GM23338 (cell line): Measurements from ENCODE around the gene SIRPB2. TPM values are rescaled to one million over a fixed set of nuclear protein-coding genes. Genes with fewer than 3 reads are reported as not detected.

Source experiments
- ATAC-seq: fragments of 200-7000 bp; cut with Tn5 transposase; 3 replicates; pipeline ENCODE4 v1.9.1; 2020
- DNase-seq: peaks from one replicate; pipeline ENCODE4 v3.0.0-alpha.2; 2015; ENCODE audit warnings: low spot score
- H2AFZ ChIP-seq: fragments of 200-600 bp; sonication (generic); 2 replicates; pipeline ENCODE4 v1.8.0; 2016; ENCODE audit warnings: antibody characterized with exemption, mild to moderate bottlenecking, moderate library complexity
- H3F3A ChIP-seq: fragments of 200-600 bp; sonication (generic); replicated peaks from 2 replicates; pipeline ENCODE4 v1.8.0; 2017; ENCODE audit warnings: antibody characterized with exemption, mixed run types, low read depth
- H3K27ac ChIP-seq: fragments of 200-600 bp; sonication (generic); 2 replicates; pipeline ENCODE4 v1.6.1; 2016; ENCODE audit warnings: low read depth
- H3K27me3 ChIP-seq: fragments of 200-600 bp; sonication (generic); 2 replicates; pipeline ENCODE4 v1.8.0; 2016; ENCODE audit warnings: mild to moderate bottlenecking, mixed run types, moderate library complexity; ENCODE audit not compliant: insufficient read depth
- H3K36me3 ChIP-seq: fragments of 200-600 bp; sonication (generic); 2 replicates; pipeline ENCODE4 v1.8.0; 2016; ENCODE audit warnings: mild to moderate bottlenecking; ENCODE audit not compliant: insufficient read depth
- H3K4me1 ChIP-seq: fragments of 200-600 bp; sonication (generic); 2 replicates; pipeline ENCODE4 v1.8.0; 2016; ENCODE audit warnings: mild to moderate bottlenecking, moderate library complexity; ENCODE audit not compliant: insufficient read depth
- H3K4me2 ChIP-seq: fragments of 200-600 bp; sonication (generic); 2 replicates; pipeline ENCODE4 v1.7.1; 2017; ENCODE audit warnings: mixed run types
- H3K4me3 ChIP-seq: fragments of 200-600 bp; sonication (generic); 2 replicates; pipeline ENCODE4 v1.6.1; 2016; ENCODE audit warnings: mixed run types
- H3K79me2 ChIP-seq: fragments of 200-600 bp; sonication (generic); replicated peaks from 2 replicates; pipeline ENCODE4 v1.8.0; 2017; ENCODE audit warnings: mild to moderate bottlenecking; ENCODE audit not compliant: insufficient read depth
- H3K9me2 ChIP-seq: fragments of 200-600 bp; sonication (generic); 2 replicates; pipeline ENCODE4 v1.8.0; 2017; ENCODE audit not compliant: insufficient read depth
- H4K20me1 ChIP-seq: fragments of 200-600 bp; sonication (generic); replicated peaks from 2 replicates; pipeline ENCODE4 v1.8.0; 2017; ENCODE audit warnings: mild to moderate bottlenecking; ENCODE audit not compliant: insufficient read depth
- H3K27ac Mint-ChIP-seq: 2 replicates; pipeline ENCODE4 v1.8.0; 2020; ENCODE audit warnings: inconsistent platforms, mild to moderate bottlenecking, moderate library complexity, mixed read lengths
- H3K27me3 Mint-ChIP-seq: 3 replicates; pipeline ENCODE4 v1.8.0; 2022; ENCODE audit warnings: low read depth, mild to moderate bottlenecking, moderate library complexity, mixed read lengths, inconsistent platforms; ENCODE audit not compliant: insufficient read depth, poor library complexity
- H3K36me3 Mint-ChIP-seq: 3 replicates; pipeline ENCODE4 v1.8.0; 2021; ENCODE audit warnings: low read depth, mild to moderate bottlenecking, inconsistent platforms, moderate library complexity, mixed read lengths
- H3K4me1 Mint-ChIP-seq: 3 replicates; pipeline ENCODE4 v1.8.0; 2020; ENCODE audit warnings: mild to moderate bottlenecking, inconsistent platforms, mixed read lengths
- H3K4me3 Mint-ChIP-seq: 3 replicates; pipeline ENCODE4 v1.8.0; 2021; ENCODE audit warnings: moderate library complexity, mild to moderate bottlenecking, inconsistent platforms, mixed read lengths
- H3K9me3 Mint-ChIP-seq: 3 replicates; pipeline ENCODE4 v1.8.0; 2020; ENCODE audit warnings: moderate library complexity, mild to moderate bottlenecking, inconsistent platforms, mixed read lengths
- CREB1 ChIP-seq: fragments of 250-450 bp; sonication (Bioruptor Pico); IDR thresholded peaks from 2 replicates; pipeline ENCODE4 v1.5.0; 2020; ENCODE audit warnings: low read depth, mild to moderate bottlenecking, moderate library complexity
- ETS1 ChIP-seq: IDR thresholded peaks from 2 replicates; pipeline ENCODE4 v1.6.1; 2016; ENCODE audit warnings: antibody characterized with exemption
- EZH2 ChIP-seq: fragments of 200-600 bp; sonication (generic); IDR thresholded peaks from one replicate; pipeline ENCODE4 v1.8.0; 2017; ENCODE audit warnings: antibody characterized with exemption, mild to moderate bottlenecking, low read depth; ENCODE audit not compliant: unreplicated experiment
- EZH2phosphoT487 ChIP-seq: fragments of 200-600 bp; sonication (generic); IDR thresholded peaks from one replicate; pipeline ENCODE4 v1.8.1; 2018; ENCODE audit warnings: antibody characterized with exemption; ENCODE audit not compliant: unreplicated experiment
- JUNB ChIP-seq: IDR thresholded peaks from one replicate; pipeline ENCODE4 v1.6.1; 2016; ENCODE audit warnings: antibody characterized with exemption; ENCODE audit not compliant: unreplicated experiment
- NANOG ChIP-seq: IDR thresholded peaks from 2 replicates; pipeline ENCODE4 v1.6.1; 2016; ENCODE audit warnings: antibody characterized with exemption, borderline replicate concordance
- POLR2AphosphoS5 ChIP-seq: IDR thresholded peaks from 2 replicates; pipeline ENCODE4 v1.6.1; 2016; ENCODE audit warnings: antibody characterized with exemption, low read depth
- STAT1 ChIP-seq: IDR thresholded peaks from one replicate; pipeline ENCODE4 v1.6.1; 2016; ENCODE audit warnings: antibody characterized with exemption; ENCODE audit not compliant: unreplicated experiment
- ZNF331 ChIP-seq: fragments of 250-450 bp; sonication (Bioruptor Pico); IDR thresholded peaks from 2 replicates; pipeline ENCODE4 v1.5.0; 2020; ENCODE audit warnings: low read depth, mild to moderate bottlenecking, moderate library complexity
- polyA plus RNA-seq: library from polyadenylated mRNA; unstranded; fragments of >200 nt; fragmentation: Nextera tagmentation; extraction: Ambion mirVana; gene quantifications from 2 replicates; pipeline ENCODE4 v1.2.1, GENCODE V29; 2016
- total RNA-seq: library from RNA; depleted of rRNA; stranded (reverse); fragments of >200 nt; shearing (Covaris generic); gene quantifications from 2 replicates; pipeline ENCODE4 v1.2.3, GENCODE V29; 2014
- TF ChIP-seq, protein P1 (sequence below), 2 experiments: fragments of 200-600 bp in 1 of 2; sonication (generic) in 1 of 2; conservative IDR thresholded peaks; 2 replicates each; pipeline versions ENCODE4 v1.5.1 to v1.6.1; 2016 to 2017; ENCODE audit warnings: antibody characterized with exemption in 2 of 2, low read depth in 2 of 2, mild to moderate bottlenecking in 2 of 2, moderate library complexity in 1 of 2

Gene SIRPB2
- total and polyA plus RNA-seq, 2 experiments from 2014 or later = 0.29 TPM; not detected in 1

DNA sequence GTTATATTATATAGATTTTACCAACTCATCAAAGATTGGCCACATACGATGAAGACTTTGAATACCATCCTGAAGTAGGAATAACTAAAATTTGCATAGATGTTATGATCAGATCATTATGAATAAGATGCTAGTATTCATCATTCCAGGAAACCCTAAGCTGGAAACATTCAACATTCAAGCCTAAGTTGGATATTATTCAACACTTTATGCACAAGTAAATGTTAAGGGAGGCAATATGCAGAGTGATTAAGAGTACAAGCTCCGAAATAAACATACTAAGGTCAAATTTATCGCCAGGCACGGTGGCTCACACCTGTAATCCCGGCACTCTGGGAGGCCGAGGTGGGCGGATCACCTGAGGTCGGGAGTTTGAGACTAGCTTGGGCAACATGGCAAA, 55.0 kb downstream of the SIRPB2 start (continued):
- TF ChIP-seq, protein P1, sequence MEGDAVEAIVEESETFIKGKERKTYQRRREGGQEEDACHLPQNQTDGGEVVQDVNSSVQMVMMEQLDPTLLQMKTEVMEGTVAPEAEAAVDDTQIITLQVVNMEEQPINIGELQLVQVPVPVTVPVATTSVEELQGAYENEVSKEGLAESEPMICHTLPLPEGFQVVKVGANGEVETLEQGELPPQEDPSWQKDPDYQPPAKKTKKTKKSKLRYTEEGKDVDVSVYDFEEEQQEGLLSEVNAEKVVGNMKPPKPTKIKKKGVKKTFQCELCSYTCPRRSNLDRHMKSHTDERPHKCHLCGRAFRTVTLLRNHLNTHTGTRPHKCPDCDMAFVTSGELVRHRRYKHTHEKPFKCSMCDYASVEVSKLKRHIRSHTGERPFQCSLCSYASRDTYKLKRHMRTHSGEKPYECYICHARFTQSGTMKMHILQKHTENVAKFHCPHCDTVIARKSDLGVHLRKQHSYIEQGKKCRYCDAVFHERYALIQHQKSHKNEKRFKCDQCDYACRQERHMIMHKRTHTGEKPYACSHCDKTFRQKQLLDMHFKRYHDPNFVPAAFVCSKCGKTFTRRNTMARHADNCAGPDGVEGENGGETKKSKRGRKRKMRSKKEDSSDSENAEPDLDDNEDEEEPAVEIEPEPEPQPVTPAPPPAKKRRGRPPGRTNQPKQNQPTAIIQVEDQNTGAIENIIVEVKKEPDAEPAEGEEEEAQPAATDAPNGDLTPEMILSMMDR (conservative IDR thresholded peaks at IDR 0.05; ENCODE audit: low read depth in 2 of 2) = no peak
- TF ChIP-seq EZH2 = no peak
- no peak for TF ChIP-seq ETS1
- TF ChIP-seq JUNB = no peak
- no peak for TF ChIP-seq CREB1 (CRISPR knock-in tag)
- TF ChIP-seq ZNF331 = no peak

DNA sequence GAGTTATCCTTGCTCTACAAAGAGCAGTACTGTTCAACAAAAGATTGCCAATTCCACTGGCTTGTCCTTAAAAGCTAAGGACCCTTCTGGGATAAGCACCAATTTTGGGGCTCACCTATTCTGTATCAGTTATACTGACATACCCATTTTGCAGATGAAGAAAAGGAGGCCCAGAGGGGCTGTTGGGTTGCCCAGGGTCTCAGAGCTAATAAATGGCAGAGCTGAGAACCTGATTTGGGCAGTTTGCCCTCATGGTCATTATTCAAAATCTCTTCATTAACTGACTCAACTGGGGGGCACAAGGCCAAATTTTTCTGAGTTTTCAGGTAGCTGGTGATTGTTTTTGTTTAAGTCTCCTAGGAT, 55.9 kb downstream of the SIRPB2 start:
- Histone ChIP-seq H3K27me3 (no peaks in the 10 kb centered on the region), H3K36me3 (no peaks in the 10 kb centered on the region; the same call in 1 of the 2 replicates), H3K4me1 (peaks cover 17% of the 10 kb centered on the region), H4K20me1 (no peaks in the 10 kb centered on the region), H3K4me2 (no peak overlapping the region), H3F3A (no peaks in the 10 kb centered on the region), H2AFZ (no peak overlapping the region), H3K9me2 (no peaks in the 10 kb centered on the region), H3K4me3 (no peak overlapping the region), H3K79me2 (no peaks in the 10 kb centered on the region), H3K27ac (no peak overlapping the region)
- H3K36me3 Mint-ChIP-seq = peaks cover 36% of the 10 kb centered on the region
- peaks cover 24% of the 10 kb centered on the region for H3K4me1 Mint-ChIP-seq
- ATAC-seq = no peak
- peaks cover 33% of the 10 kb centered on the region for H3K9me3 Mint-ChIP-seq
- TF ChIP-seq, protein P1 (conservative IDR thresholded peaks at IDR 0.05; ENCODE audit: low read depth in 2 of 2) = no peak
- TF ChIP-seq JUNB (no peak), ETS1 (no peak), POLR2AphosphoS5 (no peak), STAT1 (no peak), EZH2phosphoT487 (no peak), CREB1 (CRISPR knock-in tag) (no peak), NANOG (no peak), EZH2 (no peak), ZNF331 (no peak)
- no peak overlapping the region for H3K4me3 Mint-ChIP-seq
- no peak for DNase-seq
- H3K27me3 Mint-ChIP-seq = peaks cover 5% of the 10 kb centered on the region
- no peak overlapping the region for H3K27ac Mint-ChIP-seq
